HEK293 (cell line): Measurements from ENCODE around the gene COA5.

Experiments used
- RBAK ChIP-seq: fragments of 450-650 bp; formaldehyde crosslinking; IDR thresholded peaks from 2 replicates; pipeline ENCODE4 v1.5.1; 2016; ENCODE audit warnings: missing biosample characterization, missing genetic modification characterization
- REPIN1 ChIP-seq: fragments of 450-650 bp; formaldehyde crosslinking; IDR thresholded peaks from 2 replicates; pipeline ENCODE4 v1.5.1; 2017; ENCODE audit warnings: missing biosample characterization, missing genetic modification characterization, low read depth
- ZNF37A ChIP-seq: fragments of 450-650 bp; IDR thresholded peaks from 2 replicates; pipeline ENCODE4 v1.5.1; 2018; ENCODE audit warnings: missing biosample characterization, missing genetic modification characterization
- ZNF473 ChIP-seq: fragments of 450-650 bp; formaldehyde crosslinking; IDR thresholded peaks from 2 replicates; pipeline ENCODE4 v1.5.1; 2017; ENCODE audit warnings: missing biosample characterization, missing genetic modification characterization
- ZNF510 ChIP-seq: fragments of 450-650 bp; formaldehyde crosslinking; IDR thresholded peaks from 2 replicates; pipeline ENCODE4 v1.5.1; 2018; ENCODE audit warnings: mild to moderate bottlenecking, missing genetic modification characterization, missing biosample characterization; ENCODE audit not compliant: insufficient replicate concordance
- TF ChIP-seq, protein P1 (sequence below): fragments of 450-650 bp; formaldehyde crosslinking; IDR thresholded peaks from 2 replicates; pipeline ENCODE4 v1.5.1; 2016; ENCODE audit warnings: missing biosample characterization, missing genetic modification characterization
- TF ChIP-seq, protein P2 (sequence below): fragments of 450-650 bp; formaldehyde crosslinking; IDR thresholded peaks from 2 replicates; pipeline ENCODE4 v1.5.1; 2017; ENCODE audit warnings: missing biosample characterization, missing genetic modification characterization
- TF ChIP-seq, protein P3 (sequence below): fragments of 450-650 bp; formaldehyde crosslinking; IDR thresholded peaks from 2 replicates; pipeline ENCODE4 v1.5.1; 2016; ENCODE audit warnings: missing biosample characterization, missing genetic modification characterization
- TF ChIP-seq, protein P4 (sequence below): fragments of 450-650 bp; formaldehyde crosslinking; IDR thresholded peaks from 2 replicates; pipeline ENCODE4 v1.5.1; 2016; ENCODE audit warnings: missing biosample characterization, missing genetic modification characterization
- TF ChIP-seq, protein P5 (sequence below): fragments of 450-650 bp; formaldehyde crosslinking; IDR thresholded peaks from 2 replicates; pipeline ENCODE4; 2016; ENCODE audit warnings: missing biosample characterization, missing genetic modification characterization
- TF ChIP-seq, protein P6 (sequence below): fragments of 450-650 bp; formaldehyde crosslinking; conservative IDR thresholded peaks from 2 replicates; pipeline ENCODE4 v1.5.1; 2016; ENCODE audit warnings: low read depth, missing biosample characterization, missing genetic modification characterization
- TF ChIP-seq, protein P7 (sequence below): fragments of 450-650 bp; formaldehyde crosslinking; IDR thresholded peaks from 2 replicates; pipeline ENCODE4 v1.5.1; 2017; ENCODE audit warnings: missing biosample characterization, missing genetic modification characterization

DNA sequence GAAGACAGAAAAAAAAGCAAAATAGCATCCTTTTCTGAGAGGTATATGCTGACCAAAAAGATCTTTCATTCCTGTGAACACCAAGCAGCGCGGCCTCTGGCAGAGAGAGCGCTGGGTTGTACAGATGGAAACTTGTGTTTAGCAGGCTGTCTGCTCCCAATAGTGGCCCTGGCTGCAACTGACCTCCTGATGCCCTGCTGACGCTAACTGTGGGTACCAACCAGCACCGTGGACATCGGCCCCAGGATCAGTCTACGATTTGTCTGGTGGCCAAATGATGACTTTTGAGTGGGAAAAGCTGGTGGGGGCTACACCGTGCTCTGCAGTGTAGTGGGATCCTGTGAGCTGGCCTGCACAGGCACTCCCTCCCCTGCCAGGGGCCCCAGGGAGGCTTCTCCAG is 15.7 kb downstream of the COA5 start:
- TF ChIP-seq, protein P1, sequence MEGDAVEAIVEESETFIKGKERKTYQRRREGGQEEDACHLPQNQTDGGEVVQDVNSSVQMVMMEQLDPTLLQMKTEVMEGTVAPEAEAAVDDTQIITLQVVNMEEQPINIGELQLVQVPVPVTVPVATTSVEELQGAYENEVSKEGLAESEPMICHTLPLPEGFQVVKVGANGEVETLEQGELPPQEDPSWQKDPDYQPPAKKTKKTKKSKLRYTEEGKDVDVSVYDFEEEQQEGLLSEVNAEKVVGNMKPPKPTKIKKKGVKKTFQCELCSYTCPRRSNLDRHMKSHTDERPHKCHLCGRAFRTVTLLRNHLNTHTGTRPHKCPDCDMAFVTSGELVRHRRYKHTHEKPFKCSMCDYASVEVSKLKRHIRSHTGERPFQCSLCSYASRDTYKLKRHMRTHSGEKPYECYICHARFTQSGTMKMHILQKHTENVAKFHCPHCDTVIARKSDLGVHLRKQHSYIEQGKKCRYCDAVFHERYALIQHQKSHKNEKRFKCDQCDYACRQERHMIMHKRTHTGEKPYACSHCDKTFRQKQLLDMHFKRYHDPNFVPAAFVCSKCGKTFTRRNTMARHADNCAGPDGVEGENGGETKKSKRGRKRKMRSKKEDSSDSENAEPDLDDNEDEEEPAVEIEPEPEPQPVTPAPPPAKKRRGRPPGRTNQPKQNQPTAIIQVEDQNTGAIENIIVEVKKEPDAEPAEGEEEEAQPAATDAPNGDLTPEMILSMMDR (tag by site-specific recombination) = no peak
- TF ChIP-seq, protein P2, sequence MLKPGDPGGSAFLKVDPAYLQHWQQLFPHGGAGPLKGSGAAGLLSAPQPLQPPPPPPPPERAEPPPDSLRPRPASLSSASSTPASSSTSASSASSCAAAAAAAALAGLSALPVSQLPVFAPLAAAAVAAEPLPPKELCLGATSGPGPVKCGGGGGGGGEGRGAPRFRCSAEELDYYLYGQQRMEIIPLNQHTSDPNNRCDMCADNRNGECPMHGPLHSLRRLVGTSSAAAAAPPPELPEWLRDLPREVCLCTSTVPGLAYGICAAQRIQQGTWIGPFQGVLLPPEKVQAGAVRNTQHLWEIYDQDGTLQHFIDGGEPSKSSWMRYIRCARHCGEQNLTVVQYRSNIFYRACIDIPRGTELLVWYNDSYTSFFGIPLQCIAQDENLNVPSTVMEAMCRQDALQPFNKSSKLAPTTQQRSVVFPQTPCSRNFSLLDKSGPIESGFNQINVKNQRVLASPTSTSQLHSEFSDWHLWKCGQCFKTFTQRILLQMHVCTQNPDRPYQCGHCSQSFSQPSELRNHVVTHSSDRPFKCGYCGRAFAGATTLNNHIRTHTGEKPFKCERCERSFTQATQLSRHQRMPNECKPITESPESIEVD = no peak
- TF ChIP-seq, protein P3, sequence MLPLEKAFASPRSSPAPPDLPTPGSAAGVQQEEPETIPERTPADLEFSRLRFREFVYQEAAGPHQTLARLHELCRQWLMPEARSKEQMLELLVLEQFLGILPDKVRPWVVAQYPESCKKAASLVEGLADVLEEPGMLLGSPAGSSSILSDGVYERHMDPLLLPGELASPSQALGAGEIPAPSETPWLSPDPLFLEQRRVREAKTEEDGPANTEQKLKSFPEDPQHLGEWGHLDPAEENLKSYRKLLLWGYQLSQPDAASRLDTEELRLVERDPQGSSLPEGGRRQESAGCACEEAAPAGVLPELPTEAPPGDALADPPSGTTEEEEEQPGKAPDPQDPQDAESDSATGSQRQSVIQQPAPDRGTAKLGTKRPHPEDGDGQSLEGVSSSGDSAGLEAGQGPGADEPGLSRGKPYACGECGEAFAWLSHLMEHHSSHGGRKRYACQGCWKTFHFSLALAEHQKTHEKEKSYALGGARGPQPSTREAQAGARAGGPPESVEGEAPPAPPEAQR (tag by site-specific recombination) = no peak
- TF ChIP-seq ZNF473 (tag by site-specific recombination) (no peak), RBAK (no peak), REPIN1 (tag by site-specific recombination) (no peak), ZNF510 (tag by site-specific recombination) (no peak), ZNF37A (no peak)
- TF ChIP-seq, protein P4, sequence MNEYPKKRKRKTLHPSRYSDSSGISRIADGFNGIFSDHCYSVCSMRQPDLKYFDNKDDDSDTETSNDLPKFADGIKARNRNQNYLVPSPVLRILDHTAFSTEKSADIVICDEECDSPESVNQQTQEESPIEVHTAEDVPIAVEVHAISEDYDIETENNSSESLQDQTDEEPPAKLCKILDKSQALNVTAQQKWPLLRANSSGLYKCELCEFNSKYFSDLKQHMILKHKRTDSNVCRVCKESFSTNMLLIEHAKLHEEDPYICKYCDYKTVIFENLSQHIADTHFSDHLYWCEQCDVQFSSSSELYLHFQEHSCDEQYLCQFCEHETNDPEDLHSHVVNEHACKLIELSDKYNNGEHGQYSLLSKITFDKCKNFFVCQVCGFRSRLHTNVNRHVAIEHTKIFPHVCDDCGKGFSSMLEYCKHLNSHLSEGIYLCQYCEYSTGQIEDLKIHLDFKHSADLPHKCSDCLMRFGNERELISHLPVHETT (tag by site-specific recombination) = no peak
- TF ChIP-seq, protein P5, sequence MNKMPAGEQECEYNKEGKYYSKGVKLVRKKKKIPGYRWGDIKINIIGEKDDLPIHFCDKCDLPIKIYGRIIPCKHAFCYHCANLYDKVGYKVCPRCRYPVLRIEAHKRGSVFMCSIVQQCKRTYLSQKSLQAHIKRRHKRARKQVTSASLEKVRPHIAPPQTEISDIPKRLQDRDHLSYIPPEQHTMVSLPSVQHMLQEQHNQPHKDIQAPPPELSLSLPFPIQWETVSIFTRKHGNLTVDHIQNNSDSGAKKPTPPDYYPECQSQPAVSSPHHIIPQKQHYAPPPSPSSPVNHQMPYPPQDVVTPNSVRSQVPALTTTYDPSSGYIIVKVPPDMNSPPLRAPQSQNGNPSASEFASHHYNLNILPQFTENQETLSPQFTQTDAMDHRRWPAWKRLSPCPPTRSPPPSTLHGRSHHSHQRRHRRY = no peak
- TF ChIP-seq, protein P6, sequence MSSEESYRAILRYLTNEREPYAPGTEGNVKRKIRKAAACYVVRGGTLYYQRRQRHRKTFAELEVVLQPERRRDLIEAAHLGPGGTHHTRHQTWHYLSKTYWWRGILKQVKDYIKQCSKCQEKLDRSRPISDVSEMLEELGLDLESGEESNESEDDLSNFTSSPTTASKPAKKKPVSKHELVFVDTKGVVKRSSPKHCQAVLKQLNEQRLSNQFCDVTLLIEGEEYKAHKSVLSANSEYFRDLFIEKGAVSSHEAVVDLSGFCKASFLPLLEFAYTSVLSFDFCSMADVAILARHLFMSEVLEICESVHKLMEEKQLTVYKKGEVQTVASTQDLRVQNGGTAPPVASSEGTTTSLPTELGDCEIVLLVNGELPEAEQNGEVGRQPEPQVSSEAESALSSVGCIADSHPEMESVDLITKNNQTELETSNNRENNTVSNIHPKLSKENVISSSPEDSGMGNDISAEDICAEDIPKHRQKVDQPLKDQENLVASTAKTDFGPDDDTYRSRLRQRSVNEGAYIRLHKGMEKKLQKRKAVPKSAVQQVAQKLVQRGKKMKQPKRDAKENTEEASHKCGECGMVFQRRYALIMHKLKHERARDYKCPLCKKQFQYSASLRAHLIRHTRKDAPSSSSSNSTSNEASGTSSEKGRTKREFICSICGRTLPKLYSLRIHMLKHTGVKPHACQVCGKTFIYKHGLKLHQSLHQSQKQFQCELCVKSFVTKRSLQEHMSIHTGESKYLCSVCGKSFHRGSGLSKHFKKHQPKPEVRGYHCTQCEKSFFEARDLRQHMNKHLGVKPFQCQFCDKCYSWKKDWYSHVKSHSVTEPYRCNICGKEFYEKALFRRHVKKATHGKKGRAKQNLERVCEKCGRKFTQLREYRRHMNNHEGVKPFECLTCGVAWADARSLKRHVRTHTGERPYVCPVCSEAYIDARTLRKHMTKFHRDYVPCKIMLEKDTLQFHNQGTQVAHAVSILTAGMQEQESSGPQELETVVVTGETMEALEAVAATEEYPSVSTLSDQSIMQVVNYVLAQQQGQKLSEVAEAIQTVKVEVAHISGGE (tag by site-specific recombination) = no peak
- TF ChIP-seq, protein P7, sequence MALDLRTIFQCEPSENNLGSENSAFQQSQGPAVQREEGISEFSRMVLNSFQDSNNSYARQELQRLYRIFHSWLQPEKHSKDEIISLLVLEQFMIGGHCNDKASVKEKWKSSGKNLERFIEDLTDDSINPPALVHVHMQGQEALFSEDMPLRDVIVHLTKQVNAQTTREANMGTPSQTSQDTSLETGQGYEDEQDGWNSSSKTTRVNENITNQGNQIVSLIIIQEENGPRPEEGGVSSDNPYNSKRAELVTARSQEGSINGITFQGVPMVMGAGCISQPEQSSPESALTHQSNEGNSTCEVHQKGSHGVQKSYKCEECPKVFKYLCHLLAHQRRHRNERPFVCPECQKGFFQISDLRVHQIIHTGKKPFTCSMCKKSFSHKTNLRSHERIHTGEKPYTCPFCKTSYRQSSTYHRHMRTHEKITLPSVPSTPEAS (tag by site-specific recombination) = no peak
